Fibroblast of mammary gland (primary cell): ENCODE data around the gene UBP1.
A peak's percentile ranks its signal among the peaks of the same experiment; 100 is the strongest.

Experiments used
- DNase-seq: peaks from one replicate; pipeline ENCODE4 v3.0.0-alpha.2; 2010; ENCODE audit warnings: low read depth
- H3K4me3 ChIP-seq: 2 replicates; pipeline ENCODE4 v1.5.1; 2011; ENCODE audit warnings: low read depth, mild to moderate bottlenecking, low read length, moderate library complexity; ENCODE audit not compliant: control insufficient read depth
- CTCF ChIP-seq: conservative IDR thresholded peaks from 2 replicates; pipeline ENCODE4 v1.5.1; 2011; ENCODE audit warnings: low read depth, low read length, inconsistent platforms; ENCODE audit not compliant: control insufficient read depth, insufficient read depth

UBP1 gene

GRCh38 chr3:33442190-33442589 is 2.0 kb upstream of the UBP1 start:
- DNase-seq, result no peak
- no peak overlapping the region for H3K4me3 ChIP-seq
- no peak for TF ChIP-seq CTCF

- H3K4me3 ChIP-seq, result peak overlapping the region; percentile 83
- DNase-seq, result no peak
- TF ChIP-seq CTCF, result no peak
Observed at GRCh38 chr3:33441225-33441976, 1.2 kb upstream of the UBP1 start.

GRCh38 chr3:33439546-33440327 is 468 bp downstream of the UBP1 start:
- peak; percentile 25 for DNase-seq
- peak overlapping the region; percentile 77 for H3K4me3 ChIP-seq
- TF ChIP-seq CTCF, result no peak

- H3K4me3 ChIP-seq, result peak overlapping the region; percentile 77
- peak; percentile 40 for DNase-seq
- TF ChIP-seq CTCF, result no peak
Observed at GRCh38 chr3:33438881-33439545, 1.2 kb downstream of the UBP1 start.

- TF ChIP-seq CTCF, result no peak
- DNase-seq, result peak; percentile 68
- H3K4me3 ChIP-seq, result peak overlapping the region; percentile 77
Observed at GRCh38 chr3:33438284-33438668, 1.9 kb downstream of the UBP1 start.

GRCh38 chr3:33437556-33438283 is 2.5 kb downstream of the UBP1 start:
- DNase-seq, result peak; percentile 57
- peak overlapping the region; percentile 77 for H3K4me3 ChIP-seq
- TF ChIP-seq CTCF, result no peak
